ENCODE results near the gene CXCL1.

The CXCL1 gene

GRCh38 chr4:73911746-73912145 is 42.6 kb downstream of the CXCL1 start:
- no peak overlapping the region for H2AFZ ChIP-seq (ENCODE audit: low read depth, low read length)
- no peaks in the 10 kb centered on the region for H3K27me3 ChIP-seq (ENCODE audit: insufficient read depth, low read length, poor library complexity)
- no peaks in the 10 kb centered on the region for H3K36me3 ChIP-seq (ENCODE audit: insufficient read depth, low read length)
- no peaks in the 10 kb centered on the region for H3K4me1 ChIP-seq (ENCODE audit: insufficient read depth, low read length)
- H3K4me3 ChIP-seq (ENCODE audit: low read depth in 1 of 2, low read length in 2 of 2): no peak overlapping the region
- H3K27ac ChIP-seq (ENCODE audit: low read length): no peak overlapping the region
- no peak overlapping the region for H3K4me2 ChIP-seq (ENCODE audit: insufficient read depth, low read length)
- no peaks in the 10 kb centered on the region for H3K79me2 ChIP-seq (ENCODE audit: insufficient read depth, low read length)
- H3K9me3 ChIP-seq (ENCODE audit: insufficient read depth, low read length, severe bottlenecking): no peaks in the 10 kb centered on the region
- TF ChIP-seq EZH2 (IDR thresholded peaks at IDR 0.05; ENCODE audit: borderline replicate concordance, low read depth, low read length, severe bottlenecking): no peak
- no peak for TF ChIP-seq CTCF (IDR thresholded peaks at IDR 0.05; ENCODE audit: borderline replicate concordance, extremely low read depth, low read length, poor library complexity, severe bottlenecking)
- no peak overlapping the region for H3K9ac ChIP-seq (ENCODE audit: low read depth, low read length)
- DNase-seq (no peak), ATAC-seq (ENCODE audit: insufficient read depth, low read depth) (no peak)
- no peaks in the 10 kb centered on the region for H4K20me1 ChIP-seq (ENCODE audit: insufficient read depth, low read length)

GRCh38 chr4:73912191-73912590 is 43.0 kb downstream of the CXCL1 start:
- Histone ChIP-seq H3K9me3 (ENCODE audit: insufficient read depth, low read length, severe bottlenecking) (no peaks in the 10 kb centered on the region), H4K20me1 (ENCODE audit: insufficient read depth, low read length) (no peaks in the 10 kb centered on the region), H3K79me2 (ENCODE audit: insufficient read depth, low read length) (no peaks in the 10 kb centered on the region), H3K4me1 (ENCODE audit: insufficient read depth, low read length) (no peaks in the 10 kb centered on the region), H3K27ac (ENCODE audit: low read length) (no peak overlapping the region), H3K36me3 (ENCODE audit: insufficient read depth, low read length) (no peaks in the 10 kb centered on the region), H3K27me3 (ENCODE audit: insufficient read depth, low read length, poor library complexity) (no peaks in the 10 kb centered on the region), H3K4me3 (ENCODE audit: low read depth in 1 of 2, low read length in 2 of 2) (no peak overlapping the region), H2AFZ (ENCODE audit: low read depth, low read length) (no peak overlapping the region), H3K4me2 (ENCODE audit: insufficient read depth, low read length) (no peak overlapping the region), H3K9ac (ENCODE audit: low read depth, low read length) (no peak overlapping the region)
- ATAC-seq (ENCODE audit: insufficient read depth, low read depth) (no peak), DNase-seq (no peak)
- TF ChIP-seq EZH2 (IDR thresholded peaks at IDR 0.05; ENCODE audit: borderline replicate concordance, low read depth, low read length, severe bottlenecking) (no peak), CTCF (IDR thresholded peaks at IDR 0.05; ENCODE audit: borderline replicate concordance, extremely low read depth, low read length, poor library complexity, severe bottlenecking) (no peak)

GRCh38 chr4:73914071-73914470 is 44.9 kb downstream of the CXCL1 start:
- Histone ChIP-seq H3K79me2 (ENCODE audit: insufficient read depth, low read length) (no peaks in the 10 kb centered on the region), H4K20me1 (ENCODE audit: insufficient read depth, low read length) (no peaks in the 10 kb centered on the region), H3K4me3 (ENCODE audit: low read depth in 1 of 2, low read length in 2 of 2) (no peak overlapping the region), H3K9ac (ENCODE audit: low read depth, low read length) (no peak overlapping the region), H3K4me2 (ENCODE audit: insufficient read depth, low read length) (no peak overlapping the region), H3K9me3 (ENCODE audit: insufficient read depth, low read length, severe bottlenecking) (no peaks in the 10 kb centered on the region), H3K4me1 (ENCODE audit: insufficient read depth, low read length) (no peaks in the 10 kb centered on the region), H3K27me3 (ENCODE audit: insufficient read depth, low read length, poor library complexity) (no peaks in the 10 kb centered on the region), H3K27ac (ENCODE audit: low read length) (no peak overlapping the region), H2AFZ (ENCODE audit: low read depth, low read length) (no peak overlapping the region), H3K36me3 (ENCODE audit: insufficient read depth, low read length) (no peaks in the 10 kb centered on the region)
- ATAC-seq (ENCODE audit: insufficient read depth, low read depth): no peak
- TF ChIP-seq EZH2 (IDR thresholded peaks at IDR 0.05; ENCODE audit: borderline replicate concordance, low read depth, low read length, severe bottlenecking) (no peak), CTCF (IDR thresholded peaks at IDR 0.05; ENCODE audit: borderline replicate concordance, extremely low read depth, low read length, poor library complexity, severe bottlenecking) (no peak)
- DNase-seq: no peak
